ENCODE results near the gene TCEA3. TPM values are rescaled to one million over a fixed set of nuclear protein-coding genes. Genes with fewer than 3 reads are reported as not detected.
"Not testable (repeated sequence)": the region's sequence is repeated elsewhere in the genome, so short reads cannot be mapped to it uniquely, and the experiment has no call there.

TCEA3 gene
- total RNA-seq, 2 donors from 2014 or later = 12.3 to 13.5 TPM

DNA sequence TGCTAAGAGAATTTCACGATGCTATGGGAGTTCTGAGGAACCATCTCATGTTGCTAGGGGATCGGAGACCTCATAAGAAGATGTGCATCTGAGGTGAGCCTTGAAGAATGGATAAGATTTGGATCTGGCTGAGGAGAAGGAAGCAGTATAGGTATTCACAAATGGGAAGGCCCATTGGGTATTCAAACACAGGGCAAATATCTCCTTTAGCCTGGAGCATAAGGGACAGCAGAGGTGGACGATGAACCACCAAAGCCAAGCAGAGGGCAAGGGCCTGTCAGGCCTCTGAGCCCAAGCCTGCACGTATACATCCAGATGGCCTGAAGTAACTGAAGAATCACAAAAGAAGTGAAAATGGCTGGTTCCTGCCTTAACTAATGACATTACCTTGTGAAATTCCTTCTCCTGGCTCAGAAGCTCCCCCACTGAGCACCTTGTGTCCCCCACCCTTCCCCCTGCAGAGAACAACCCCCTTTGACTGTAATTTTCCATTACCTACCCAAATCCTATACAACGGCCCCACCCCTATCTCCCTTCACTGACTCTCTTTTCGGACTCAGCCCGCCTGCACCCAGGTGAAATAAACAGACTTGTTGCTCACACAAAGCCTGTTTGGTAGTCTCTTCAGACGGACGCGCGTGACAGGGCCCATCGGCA is 50.3 kb downstream of the TCEA3 start:
- not testable (repeated sequence) for H3K27ac Mint-ChIP-seq

GRCh38 chr1:23371987-23372880 is 52.3 kb downstream of the TCEA3 start:
- no peak for ATAC-seq
- Mint-ChIP-seq H3K4me1 (peaks cover 16% of the 10 kb centered on the region), H3K36me3 (ENCODE audit: low read depth) (peaks cover 2% of the 10 kb centered on the region), H3K27me3 (no peaks in the 10 kb centered on the region), H3K4me3 (no peak overlapping the region), H3K27ac (no peak overlapping the region)
- DNase-seq = no peak
- no peaks in the 10 kb centered on the region for H3K9me3 ChIP-seq (ENCODE audit: control insufficient read depth, low read length, poor library complexity, severe bottlenecking)

More for the DNA sequence above, 50.3 kb downstream of the TCEA3 start:
- H3K9me3 ChIP-seq (ENCODE audit: control insufficient read depth, low read length, poor library complexity, severe bottlenecking); H3K4me3 Mint-ChIP-seq; H3K4me1 Mint-ChIP-seq; ATAC-seq; H3K27me3 Mint-ChIP-seq; H3K36me3 Mint-ChIP-seq (ENCODE audit: low read depth); DNase-seq: not testable (repeated sequence)

DNA sequence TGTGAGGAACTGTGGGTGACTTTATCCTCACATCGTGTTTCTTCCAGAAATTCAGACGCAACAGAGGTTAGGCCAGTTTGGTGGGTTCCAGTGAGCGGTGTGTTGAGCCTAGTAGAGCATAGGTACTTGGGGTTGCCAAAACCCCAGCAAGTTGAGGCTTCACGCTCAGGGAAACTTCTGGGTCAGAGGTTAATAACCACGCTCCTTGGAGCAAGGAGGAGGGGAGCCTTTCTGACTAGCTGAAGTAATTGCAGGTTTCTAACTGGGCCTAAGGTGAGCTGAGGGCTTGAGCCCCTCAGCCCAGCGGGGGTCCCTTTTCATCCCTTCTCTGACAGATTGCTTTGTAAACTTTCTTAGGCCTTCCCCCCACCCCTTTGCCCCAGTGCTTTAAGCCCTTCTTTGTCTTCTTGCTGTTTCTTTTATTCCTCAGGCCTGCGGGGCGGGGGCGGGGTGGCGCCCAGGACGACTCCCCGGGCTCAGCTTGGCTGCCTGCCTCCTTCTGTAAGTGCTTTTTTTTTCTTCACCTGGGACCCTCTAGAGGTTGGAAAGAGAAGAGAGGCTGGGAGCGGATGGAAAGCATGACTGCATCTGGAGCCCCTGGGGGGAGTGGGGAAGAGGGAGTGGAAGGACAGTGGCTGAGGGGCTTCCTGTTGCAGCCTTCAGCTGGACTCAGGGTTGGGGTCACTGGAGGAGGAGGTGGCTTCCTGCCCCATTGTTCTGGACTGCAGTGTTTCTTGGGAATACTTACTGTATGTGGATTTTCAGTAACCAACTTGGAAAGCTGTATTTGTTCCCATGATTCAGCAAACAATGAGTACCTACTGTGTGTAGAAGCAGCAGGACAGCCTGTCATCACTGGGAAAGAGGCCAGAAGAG is 53.6 kb downstream of the TCEA3 start:
- H3K4me3 Mint-ChIP-seq = no peak overlapping the region
- ATAC-seq = no peak

DNA sequence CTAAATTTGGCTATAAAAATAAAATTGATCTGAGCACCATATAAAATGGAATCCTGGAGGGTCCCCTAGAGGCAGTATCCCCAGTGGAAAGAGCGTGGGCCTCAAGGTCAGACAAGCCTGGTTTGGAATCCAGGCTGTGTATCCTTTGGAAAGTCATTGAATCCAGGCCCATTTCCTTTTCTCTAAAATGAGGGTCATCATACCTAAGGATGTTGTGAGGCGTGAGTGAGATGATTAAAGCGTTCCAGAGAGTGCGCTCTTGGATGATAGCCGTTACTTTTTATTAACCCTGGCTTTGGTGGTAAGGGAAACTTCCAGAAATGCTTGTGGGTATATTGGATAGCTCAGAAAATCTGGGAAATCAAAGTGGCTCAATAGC is 54.2 kb downstream of the TCEA3 start:
- H3K9me3 ChIP-seq (ENCODE audit: control insufficient read depth, low read length, poor library complexity, severe bottlenecking) = no peaks in the 10 kb centered on the region
- no peaks in the 10 kb centered on the region for H3K27me3 Mint-ChIP-seq
- DNase-seq = no peak
- peaks cover 20% of the 10 kb centered on the region for H3K4me1 Mint-ChIP-seq
- no peak for ATAC-seq
- peak overlapping the region; percentile 36 for H3K4me3 Mint-ChIP-seq
- no peak overlapping the region for H3K27ac Mint-ChIP-seq
- peaks cover 2% of the 10 kb centered on the region for H3K36me3 Mint-ChIP-seq (ENCODE audit: low read depth)

More for the DNA sequence above, 53.6 kb downstream of the TCEA3 start:
- Mint-ChIP-seq H3K4me1 (peaks cover 20% of the 10 kb centered on the region), H3K27me3 (no peaks in the 10 kb centered on the region), H3K36me3 (ENCODE audit: low read depth) (peaks cover 2% of the 10 kb centered on the region), H3K27ac (peak overlapping the region; percentile 16)
- no peaks in the 10 kb centered on the region for H3K9me3 ChIP-seq (ENCODE audit: control insufficient read depth, low read length, poor library complexity, severe bottlenecking)
- no peak for DNase-seq

GRCh38 chr1:23369335-23370013 is 55.1 kb downstream of the TCEA3 start, which contains the start of gene ZNF436:
TSS of gene ZNF436 (minus strand) at chr1:23369836. CDS start at chr1:23368005, 1,831 bp downstream.
- no peaks in the 10 kb centered on the region for H3K9me3 ChIP-seq (ENCODE audit: control insufficient read depth, low read length, poor library complexity, severe bottlenecking)
- DNase-seq (no peak), ATAC-seq (no peak)
- Mint-ChIP-seq H3K27me3 (no peaks in the 10 kb centered on the region), H3K4me3 (peak within 1 kb of the TSS; percentile 98), H3K36me3 (ENCODE audit: low read depth) (no peaks in the 10 kb centered on the region), H3K27ac (peak within 1 kb of the TSS; percentile 91), H3K4me1 (peaks cover 20% of the 10 kb centered on the region)

DNA sequence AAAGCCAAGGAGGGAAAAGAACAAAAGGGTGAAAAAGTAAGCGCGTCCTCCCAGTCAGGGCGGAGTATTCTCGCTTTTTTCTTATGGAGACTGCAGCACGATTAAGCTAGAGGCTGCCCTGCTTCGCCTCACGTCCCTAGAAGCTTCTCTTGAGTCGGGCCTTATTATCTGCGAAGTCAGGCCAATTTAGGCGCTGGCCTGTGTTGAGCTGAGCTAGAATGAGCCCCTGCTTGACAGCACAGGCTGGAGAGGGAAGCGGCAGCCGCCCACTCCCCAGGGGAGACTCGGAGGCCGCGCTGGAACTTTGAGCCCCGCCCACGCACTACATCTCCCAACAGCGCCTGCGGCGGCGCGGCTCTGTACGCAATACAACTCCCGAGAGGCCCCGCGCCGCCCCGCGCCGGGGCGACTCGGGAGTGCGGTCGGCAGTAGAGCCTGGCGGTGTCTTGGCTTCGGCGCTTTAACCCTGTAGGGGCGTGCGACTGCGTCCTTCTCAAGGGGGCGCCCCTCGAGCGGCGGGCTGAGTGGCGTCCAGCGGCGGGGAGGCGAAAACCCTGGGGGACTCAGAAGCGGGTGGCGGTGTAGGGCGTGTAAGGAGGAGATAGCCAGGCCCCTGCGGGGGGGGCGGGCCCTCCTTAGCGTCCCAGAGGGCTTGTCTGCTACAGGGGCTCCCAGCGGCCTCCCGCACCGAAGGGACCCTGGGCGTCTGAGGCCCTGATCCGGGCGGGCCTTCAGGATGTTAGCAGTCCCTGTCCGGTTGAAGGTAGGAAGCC is 55.8 kb downstream of the TCEA3 start:
- ATAC-seq (peak; percentile 84), DNase-seq (peak; percentile 73 to 84 (median 79))
- Mint-ChIP-seq H3K4me1 (peaks cover 20% of the 10 kb centered on the region), H3K27me3 (no peaks in the 10 kb centered on the region), H3K36me3 (ENCODE audit: low read depth) (no peaks in the 10 kb centered on the region), H3K27ac (peak overlapping the region; percentile 91), H3K4me3 (peak overlapping the region; percentile 98)
- peaks cover 2% of the 10 kb centered on the region for H3K9me3 ChIP-seq (ENCODE audit: control insufficient read depth, low read length, poor library complexity, severe bottlenecking)

GRCh38 chr1:23367791-23368561 is 56.6 kb downstream of the TCEA3 start:
- peak; percentile 94 to 97 (median 95) for DNase-seq
- Mint-ChIP-seq H3K4me3 (peak overlapping the region; percentile 98), H3K27me3 (no peaks in the 10 kb centered on the region), H3K4me1 (peaks cover 20% of the 10 kb centered on the region), H3K27ac (peak overlapping the region; percentile 91), H3K36me3 (ENCODE audit: low read depth) (no peaks in the 10 kb centered on the region)
- peaks cover 7% of the 10 kb centered on the region for H3K9me3 ChIP-seq (ENCODE audit: control insufficient read depth, low read length, poor library complexity, severe bottlenecking)
- peak; percentile 92 for ATAC-seq

DNA sequence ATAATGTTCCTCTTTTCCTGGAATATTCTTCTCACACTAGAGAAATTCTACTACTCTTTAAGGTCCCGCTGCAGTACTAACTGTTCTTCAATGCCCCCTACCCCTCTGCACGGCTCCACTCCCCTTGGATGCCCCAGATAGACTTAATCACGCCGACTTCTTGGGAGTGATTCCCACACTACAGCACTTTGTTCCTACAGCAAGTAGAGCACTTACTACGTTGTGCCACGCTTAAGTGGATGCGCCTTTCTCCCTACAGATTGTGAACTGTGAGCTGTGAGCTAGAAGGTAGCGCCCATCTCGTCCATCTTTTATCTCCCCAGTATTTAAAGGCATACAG is 57.1 kb downstream of the TCEA3 start:
- ATAC-seq = no peak
- Mint-ChIP-seq H3K27ac (peak overlapping the region; percentile 91), H3K36me3 (ENCODE audit: low read depth) (no peaks in the 10 kb centered on the region), H3K27me3 (no peaks in the 10 kb centered on the region), H3K4me3 (peak overlapping the region; percentile 98), H3K4me1 (peaks cover 20% of the 10 kb centered on the region)
- H3K9me3 ChIP-seq (ENCODE audit: control insufficient read depth, low read length, poor library complexity, severe bottlenecking) = peaks cover 11% of the 10 kb centered on the region
- DNase-seq = no peak

- Mint-ChIP-seq H3K27me3 (no peaks in the 10 kb centered on the region), H3K36me3 (ENCODE audit: low read depth) (no peaks in the 10 kb centered on the region), H3K4me3 (peak overlapping the region; percentile 98), H3K27ac (peak overlapping the region; percentile 91), H3K4me1 (peaks cover 18% of the 10 kb centered on the region)
- DNase-seq (no peak), ATAC-seq (no peak)
- peaks cover 19% of the 10 kb centered on the region for H3K9me3 ChIP-seq (ENCODE audit: control insufficient read depth, low read length, poor library complexity, severe bottlenecking)
Observed at GRCh38 chr1:23366598-23366997, 58.0 kb downstream of the TCEA3 start.

DNA sequence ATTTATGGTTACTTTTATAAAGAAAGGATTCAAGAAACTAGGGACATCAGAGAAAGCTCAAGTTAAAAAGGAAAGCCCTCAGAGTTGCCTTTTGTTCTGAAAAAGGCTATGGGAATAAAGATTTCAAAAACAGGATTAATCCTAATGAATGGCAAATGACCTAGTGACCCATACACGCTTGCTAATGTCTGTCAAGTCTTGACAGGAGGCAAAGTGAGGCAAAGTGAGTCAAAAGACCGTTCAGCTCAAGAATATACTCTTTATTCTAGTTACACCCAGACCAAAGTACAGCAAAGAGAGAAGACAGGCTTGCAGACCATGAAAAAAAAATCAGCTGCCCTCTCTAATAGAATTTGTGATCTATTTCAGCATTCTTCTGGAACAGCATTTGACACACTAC is 58.4 kb downstream of the TCEA3 start:
- no peaks in the 10 kb centered on the region for H3K27me3 Mint-ChIP-seq
- H3K4me1 Mint-ChIP-seq = peaks cover 18% of the 10 kb centered on the region
- no peak for DNase-seq
- ATAC-seq = no peak
- no peaks in the 10 kb centered on the region for H3K36me3 Mint-ChIP-seq (ENCODE audit: low read depth)
- H3K4me3 Mint-ChIP-seq = no peak overlapping the region
- H3K27ac Mint-ChIP-seq = no peak overlapping the region
- H3K9me3 ChIP-seq (ENCODE audit: control insufficient read depth, low read length, poor library complexity, severe bottlenecking) = peaks cover 21% of the 10 kb centered on the region

DNA sequence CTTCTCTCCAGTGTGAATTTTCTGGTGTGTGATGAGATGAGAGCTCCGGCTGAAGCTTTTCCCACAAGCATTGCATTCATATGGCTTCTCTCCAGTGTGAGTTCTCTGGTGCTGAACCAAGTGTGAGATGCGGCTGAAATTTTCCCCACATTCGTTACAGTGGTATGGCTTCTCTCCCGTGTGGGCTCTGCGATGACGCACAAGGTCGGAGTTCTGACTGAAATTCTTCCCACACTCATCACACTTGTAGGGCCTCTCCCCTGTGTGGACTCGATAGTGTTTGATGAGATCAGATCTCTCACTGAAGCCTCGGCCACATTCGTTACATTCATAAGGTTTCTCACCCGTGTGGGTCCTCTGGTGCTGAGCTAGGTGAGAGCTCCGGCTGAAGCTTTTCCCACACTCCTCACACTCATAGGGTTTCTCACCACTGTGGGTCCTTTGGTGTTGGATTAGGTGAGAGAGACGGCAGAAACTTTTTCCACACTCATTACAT is 62.3 kb downstream of the TCEA3 start:
- peaks cover 6% of the 10 kb centered on the region for H3K4me1 Mint-ChIP-seq
- no peaks in the 10 kb centered on the region for H3K36me3 Mint-ChIP-seq (ENCODE audit: low read depth)
- no peak overlapping the region for H3K4me3 Mint-ChIP-seq
- H3K27ac Mint-ChIP-seq = no peak overlapping the region
- H3K27me3 Mint-ChIP-seq = no peaks in the 10 kb centered on the region
- DNase-seq (no peak), ATAC-seq (no peak)
- H3K9me3 ChIP-seq (ENCODE audit: control insufficient read depth, low read length, poor library complexity, severe bottlenecking) = peaks cover 21% of the 10 kb centered on the region
